Measurements from ENCODE around the gene LCOR. TPM values are rescaled to one million over a fixed set of nuclear protein-coding genes. Genes with fewer than 3 reads are reported as not detected.
A peak's percentile ranks its signal among the peaks of the same experiment; 100 is the strongest.

LCOR gene
- total RNA-seq, 1 experiment from 2014 or later: 42.1 TPM

DNA sequence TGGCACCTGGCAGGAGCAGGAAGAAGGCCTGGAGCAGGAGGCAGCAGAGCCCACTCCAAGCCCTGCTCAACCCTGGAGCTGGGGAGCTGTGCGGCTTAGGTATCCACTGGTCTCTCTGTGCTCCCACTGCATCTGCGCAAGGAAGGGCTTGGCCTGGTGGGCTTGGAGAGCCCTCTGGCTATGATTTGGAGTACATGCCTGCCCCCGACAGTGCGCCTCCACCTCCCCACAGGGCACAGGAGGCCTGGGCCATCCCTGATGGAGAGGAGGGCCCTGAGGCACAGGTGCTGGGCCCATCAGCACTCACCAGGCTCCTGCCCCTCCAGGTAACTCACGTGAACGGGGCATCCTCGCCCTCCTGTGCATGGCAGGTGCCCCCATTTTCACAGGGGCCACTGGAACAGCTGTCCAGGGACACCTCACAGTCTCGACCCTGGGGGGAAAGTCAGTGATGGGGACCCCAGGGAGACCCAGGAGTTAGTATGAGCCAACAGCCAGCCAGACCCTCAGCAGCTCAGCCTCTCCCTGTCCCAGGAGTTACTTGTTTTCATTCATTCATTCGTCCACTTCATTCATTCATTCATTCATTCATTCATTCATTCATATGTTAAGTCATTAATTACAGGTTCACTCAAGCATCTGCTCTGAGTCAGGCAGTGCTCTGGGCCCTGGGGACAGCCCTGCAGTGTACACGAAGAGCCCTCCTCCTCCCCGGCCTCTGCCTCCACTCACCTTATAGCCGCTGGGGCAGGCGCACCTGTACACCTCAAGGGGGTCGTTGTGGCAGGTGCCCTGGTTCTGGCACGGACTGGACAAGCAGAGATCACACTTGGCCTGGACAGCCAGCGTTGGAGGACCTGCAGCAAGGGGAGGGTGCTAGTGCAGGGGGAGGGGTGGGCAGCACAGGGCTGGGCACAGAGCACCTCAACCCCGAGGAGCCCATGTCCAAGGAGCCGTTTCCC is 186.4 kb downstream of the LCOR start:
- Histone ChIP-seq H4K91ac (ENCODE audit: insufficient read length, low read depth, low read length) (no peak overlapping the region), H2BK120ac (ENCODE audit: low read depth, low read length, poor library complexity, severe bottlenecking) (no peak overlapping the region), H3K18ac (ENCODE audit: insufficient read length, low read depth, low read length) (no peak overlapping the region), H3K79me1 (ENCODE audit: insufficient read depth, low read depth, low read length, poor library complexity, severe bottlenecking) (no peaks in the 10 kb centered on the region), H3K14ac (ENCODE audit: insufficient read depth, low read length) (no peak overlapping the region), H2BK15ac (ENCODE audit: low read depth, low read length) (no peak overlapping the region), H3K4ac (ENCODE audit: low read depth, low read length) (no peak overlapping the region), H3K27ac (ENCODE audit: insufficient read length, low read depth, low read length) (no peak overlapping the region), H3K56ac (ENCODE audit: insufficient read length, low read depth, low read length) (no peak overlapping the region), H2BK12ac (ENCODE audit: insufficient read length, low read depth, low read length) (no peak overlapping the region), H2AFZ (ENCODE audit: low read length) (no peak overlapping the region), H3K79me2 (ENCODE audit: insufficient read depth, low read length) (no peaks in the 10 kb centered on the region), H3K9me3 (ENCODE audit: control insufficient read depth, low read depth, low read length) (no peaks in the 10 kb centered on the region), H4K5ac (ENCODE audit: insufficient read length, low read depth, low read length) (no peak overlapping the region), H3K4me1 (ENCODE audit: insufficient read depth, low read length) (no peaks in the 10 kb centered on the region), H3K23me2 (ENCODE audit: insufficient read length, low read depth, low read length, poor library complexity, severe bottlenecking) (no peaks in the 10 kb centered on the region), H4K20me1 (ENCODE audit: control insufficient read depth, insufficient read depth, insufficient read length) (no peaks in the 10 kb centered on the region), H4K8ac (replicated peaks; ENCODE audit: insufficient read length, low read depth, low read length) (no peak overlapping the region), H2BK5ac (ENCODE audit: insufficient read length, low read length) (no peak overlapping the region), H3T11ph (ENCODE audit: low read length) (no peak overlapping the region), H2BK20ac (ENCODE audit: low read depth, low read length, poor library complexity, severe bottlenecking) (no peak overlapping the region), H3K23ac (ENCODE audit: insufficient read length, low read depth, low read length) (no peak overlapping the region), H3K4me2 (ENCODE audit: insufficient read depth, insufficient read length, low read length) (no peak overlapping the region), H3K27me3 (ENCODE audit: insufficient read depth, low read length) (no peaks in the 10 kb centered on the region), H3K9ac (ENCODE audit: extremely low read depth, insufficient read length, low read length) (no peak overlapping the region), H2AK5ac (ENCODE audit: insufficient read length, low read length) (no peak overlapping the region)
- Mint-ChIP-seq H3K27ac (no peak overlapping the region), H3K36me3 (ENCODE audit: insufficient read depth in 1 of 3, low read depth in 3 of 3) (no peaks in the 10 kb centered on the region), H3K27me3 (ENCODE audit: low read depth) (no peaks in the 10 kb centered on the region), H3K9me3 (no peaks in the 10 kb centered on the region), H3K4me1 (peaks cover 10 to 27% of the 10 kb centered on the region in 2 experiments), H3K4me3 (no peak overlapping the region)
- no CpG with 5 or more reads among the region's 18 CpGs for WGBS (ENCODE audit: extremely low coverage, insufficient read length, low lambda C conversion rate)
- TF ChIP-seq, protein P1, sequence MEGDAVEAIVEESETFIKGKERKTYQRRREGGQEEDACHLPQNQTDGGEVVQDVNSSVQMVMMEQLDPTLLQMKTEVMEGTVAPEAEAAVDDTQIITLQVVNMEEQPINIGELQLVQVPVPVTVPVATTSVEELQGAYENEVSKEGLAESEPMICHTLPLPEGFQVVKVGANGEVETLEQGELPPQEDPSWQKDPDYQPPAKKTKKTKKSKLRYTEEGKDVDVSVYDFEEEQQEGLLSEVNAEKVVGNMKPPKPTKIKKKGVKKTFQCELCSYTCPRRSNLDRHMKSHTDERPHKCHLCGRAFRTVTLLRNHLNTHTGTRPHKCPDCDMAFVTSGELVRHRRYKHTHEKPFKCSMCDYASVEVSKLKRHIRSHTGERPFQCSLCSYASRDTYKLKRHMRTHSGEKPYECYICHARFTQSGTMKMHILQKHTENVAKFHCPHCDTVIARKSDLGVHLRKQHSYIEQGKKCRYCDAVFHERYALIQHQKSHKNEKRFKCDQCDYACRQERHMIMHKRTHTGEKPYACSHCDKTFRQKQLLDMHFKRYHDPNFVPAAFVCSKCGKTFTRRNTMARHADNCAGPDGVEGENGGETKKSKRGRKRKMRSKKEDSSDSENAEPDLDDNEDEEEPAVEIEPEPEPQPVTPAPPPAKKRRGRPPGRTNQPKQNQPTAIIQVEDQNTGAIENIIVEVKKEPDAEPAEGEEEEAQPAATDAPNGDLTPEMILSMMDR (conservative IDR thresholded peaks at IDR 0.05): no peak
- peak; percentile 21 for DNase-seq

Measured in H9 (cell line).